ENCODE data around the gene B4GALT1. TPM values are rescaled to one million over a fixed set of nuclear protein-coding genes. Genes with fewer than 3 reads are reported as not detected.

The B4GALT1 gene
- total and polyA plus RNA-seq, 2 donors (not counting 3 experiments of a cell fraction or from before 2014, with no cell fraction given) = 61.4 to 66.5 TPM

DNA sequence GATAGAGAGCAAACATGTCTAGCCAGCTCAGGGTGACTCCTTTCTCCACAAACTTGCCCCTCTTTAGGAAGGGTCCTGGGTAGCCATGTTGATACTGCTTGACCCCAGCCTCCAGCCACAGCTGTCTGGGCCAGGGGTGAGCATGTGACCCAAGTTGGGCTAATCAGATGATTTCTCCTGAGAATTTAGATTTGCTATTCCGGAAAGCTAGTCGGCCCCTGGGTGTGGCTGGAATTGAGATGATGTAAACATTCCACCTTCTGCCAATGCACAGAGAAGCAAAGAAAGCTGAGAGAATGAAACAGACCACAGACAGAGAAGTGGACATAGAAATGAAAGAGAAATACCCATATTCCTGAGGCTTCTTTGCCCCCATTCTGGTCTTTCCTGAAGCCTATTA, 17.8 kb upstream of the B4GALT1 start:
- intact Hi-C loops (cut with micrococcal nuclease) = no loop called here
- peaks cover 3% of the 10 kb centered on the region for H3K4me1 ChIP-seq (ENCODE audit: control insufficient read depth, extremely low read depth, insufficient read depth, low read length)
- no peak overlapping the region for H3K27ac ChIP-seq (ENCODE audit: insufficient read depth, low read depth, low read length)
- no TSS peak for BruUV-seq (replicated peaks)
- no peak for TF ChIP-seq JUN (IDR thresholded peaks at IDR 0.05; ENCODE audit: borderline replicate concordance, insufficient read depth, insufficient read length, low read depth)
- TF ChIP-seq, protein P1, sequence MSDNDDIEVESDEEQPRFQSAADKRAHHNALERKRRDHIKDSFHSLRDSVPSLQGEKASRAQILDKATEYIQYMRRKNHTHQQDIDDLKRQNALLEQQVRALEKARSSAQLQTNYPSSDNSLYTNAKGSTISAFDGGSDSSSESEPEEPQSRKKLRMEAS (IDR thresholded peaks at IDR 0.05; ENCODE audit: insufficient read depth, insufficient read length) = no peak
- no peaks in the 10 kb centered on the region for H3K9me1 ChIP-seq (replicated peaks; ENCODE audit: control insufficient read depth, extremely low read depth, insufficient read depth, low read length)
- no peaks in the 10 kb centered on the region for H4K20me1 ChIP-seq (replicated peaks; ENCODE audit: control insufficient read depth, extremely low read depth, insufficient read depth, low read length)
- H3K4me2 ChIP-seq (ENCODE audit: insufficient read depth, low read length) = no peak overlapping the region
- dilution Hi-C loops (cut with MboI; ENCODE audit: extremely low pct_ligation_motif_present, low sequenced_read_pairs) = no loop called here
- FAIRE-seq = no peak
- no peak for DNase-seq (ENCODE audit: low read depth, low spot score)
- no peaks in the 10 kb centered on the region for H3K36me3 ChIP-seq (ENCODE audit: control insufficient read depth in 2 of 2, extremely low read depth in 1 of 2, insufficient read depth in 2 of 2, low read length in 2 of 2)
- H3K4me3 ChIP-seq (replicated peaks in 1 of 3; ENCODE audit: insufficient read depth in 1 of 3, low read depth in 1 of 3, low read length in 3 of 3) = no peak overlapping the region
- ChIA-PET CTCF (interaction anchor here (1.0 to 1.2 kb wide), 3 partner anchors 8 to 34 kb away, joined by 3 to 8 read pairs (median 4); no protein-coding TSS in a partner anchor), POLR2A (no interaction called here)
- H3K9ac ChIP-seq (replicated peaks; ENCODE audit: extremely low read depth, insufficient read depth, low read length) = no peak overlapping the region
- no peak overlapping the region for H2AFZ ChIP-seq (ENCODE audit: low read depth, low read length)
- H3K9me3 ChIP-seq (replicated peaks; ENCODE audit: control insufficient read depth, insufficient read depth, low read length) = no peaks in the 10 kb centered on the region
- peaks cover 9 to 13% of the 10 kb centered on the region in 2 experiments for H3K27me3 ChIP-seq (ENCODE audit: control insufficient read depth in 2 of 2, insufficient read depth in 2 of 2, low read length in 2 of 2)
- no peaks in the 10 kb centered on the region for H3K79me2 ChIP-seq (ENCODE audit: control insufficient read depth, insufficient read depth, low read length)

DNA sequence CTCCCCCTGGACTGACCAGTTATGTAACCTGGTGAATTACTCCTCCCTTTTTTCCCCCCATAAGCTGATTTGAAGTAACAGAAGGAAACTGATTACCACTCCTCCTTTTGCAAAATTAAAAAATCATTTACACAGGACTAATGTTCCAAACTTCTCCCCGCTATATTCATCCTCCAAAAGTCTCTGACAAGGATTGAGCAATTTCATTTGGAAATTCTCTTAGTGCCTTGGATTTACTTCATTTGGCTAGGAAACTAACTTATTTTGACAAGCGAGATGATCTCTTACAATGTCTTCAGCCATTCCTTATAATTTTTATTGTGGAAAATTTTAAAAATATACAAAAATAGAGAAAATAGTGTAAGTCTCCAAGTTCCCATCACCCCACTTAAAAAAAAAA, 15.4 kb upstream of the B4GALT1 start:
- H3K4me2 ChIP-seq (ENCODE audit: insufficient read depth, low read length) = no peak overlapping the region

More for the DNA sequence above, 15.4 kb upstream of the B4GALT1 start:
- Histone ChIP-seq H3K4me3 (replicated peaks in 1 of 3; ENCODE audit: insufficient read depth in 1 of 3, low read depth in 1 of 3, low read length in 3 of 3) (no peak overlapping the region), H3K4me1 (ENCODE audit: control insufficient read depth, extremely low read depth, insufficient read depth, low read length) (peaks cover 3% of the 10 kb centered on the region), H3K79me2 (ENCODE audit: control insufficient read depth, insufficient read depth, low read length) (no peaks in the 10 kb centered on the region), H3K27me3 (ENCODE audit: control insufficient read depth in 2 of 2, insufficient read depth in 2 of 2, low read length in 2 of 2) (peaks cover 0 to 3% of the 10 kb centered on the region in 2 experiments), H3K9ac (replicated peaks; ENCODE audit: extremely low read depth, insufficient read depth, low read length) (no peak overlapping the region), H3K36me3 (ENCODE audit: control insufficient read depth in 2 of 2, extremely low read depth in 1 of 2, insufficient read depth in 2 of 2, low read length in 2 of 2) (no peaks in the 10 kb centered on the region), H2AFZ (ENCODE audit: low read depth, low read length) (no peak overlapping the region), H4K20me1 (replicated peaks; ENCODE audit: control insufficient read depth, extremely low read depth, insufficient read depth, low read length) (no peaks in the 10 kb centered on the region), H3K9me1 (replicated peaks; ENCODE audit: control insufficient read depth, extremely low read depth, insufficient read depth, low read length) (no peaks in the 10 kb centered on the region), H3K9me3 (replicated peaks; ENCODE audit: control insufficient read depth, insufficient read depth, low read length) (no peaks in the 10 kb centered on the region), H3K27ac (ENCODE audit: insufficient read depth, low read depth, low read length) (no peak overlapping the region)
- dilution Hi-C loops (cut with MboI; ENCODE audit: extremely low pct_ligation_motif_present, low sequenced_read_pairs) (no loop called here), intact Hi-C loops (cut with micrococcal nuclease) (no loop called here)
- no peak for TF ChIP-seq POLR2A (IDR thresholded peaks at IDR 0.05; ENCODE audit: low read depth, low read length)
- no peak for TF ChIP-seq MYC (IDR thresholded peaks at IDR 0.05; ENCODE audit: low read depth, low read length)
- TF ChIP-seq FOS (IDR thresholded peaks at IDR 0.05; ENCODE audit: borderline replicate concordance, insufficient read depth, low read length) = no peak
- TF ChIP-seq, protein P1 (IDR thresholded peaks at IDR 0.05; ENCODE audit: insufficient read depth, insufficient read length) = no peak
- no peak for TF ChIP-seq POLR2AphosphoS5 (IDR thresholded peaks at IDR 0.05; ENCODE audit: insufficient read depth, low read depth, low read length)
- TF ChIP-seq, protein P2, sequence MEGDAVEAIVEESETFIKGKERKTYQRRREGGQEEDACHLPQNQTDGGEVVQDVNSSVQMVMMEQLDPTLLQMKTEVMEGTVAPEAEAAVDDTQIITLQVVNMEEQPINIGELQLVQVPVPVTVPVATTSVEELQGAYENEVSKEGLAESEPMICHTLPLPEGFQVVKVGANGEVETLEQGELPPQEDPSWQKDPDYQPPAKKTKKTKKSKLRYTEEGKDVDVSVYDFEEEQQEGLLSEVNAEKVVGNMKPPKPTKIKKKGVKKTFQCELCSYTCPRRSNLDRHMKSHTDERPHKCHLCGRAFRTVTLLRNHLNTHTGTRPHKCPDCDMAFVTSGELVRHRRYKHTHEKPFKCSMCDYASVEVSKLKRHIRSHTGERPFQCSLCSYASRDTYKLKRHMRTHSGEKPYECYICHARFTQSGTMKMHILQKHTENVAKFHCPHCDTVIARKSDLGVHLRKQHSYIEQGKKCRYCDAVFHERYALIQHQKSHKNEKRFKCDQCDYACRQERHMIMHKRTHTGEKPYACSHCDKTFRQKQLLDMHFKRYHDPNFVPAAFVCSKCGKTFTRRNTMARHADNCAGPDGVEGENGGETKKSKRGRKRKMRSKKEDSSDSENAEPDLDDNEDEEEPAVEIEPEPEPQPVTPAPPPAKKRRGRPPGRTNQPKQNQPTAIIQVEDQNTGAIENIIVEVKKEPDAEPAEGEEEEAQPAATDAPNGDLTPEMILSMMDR (IDR thresholded peaks at IDR 0.05; ENCODE audit: extremely low read depth in 1 of 2, insufficient read depth in 1 of 2, low read depth in 1 of 2, low read length in 2 of 2) = no peak
- TF ChIP-seq GATA2 (IDR thresholded peaks at IDR 0.05; ENCODE audit: insufficient read depth, insufficient read length, low read depth, low read length) = no peak
- no peak for TF ChIP-seq EZH2 (IDR thresholded peaks at IDR 0.05; ENCODE audit: borderline replicate concordance, low read depth, low read length, severe bottlenecking)
- no peak for TF ChIP-seq JUN (IDR thresholded peaks at IDR 0.05; ENCODE audit: borderline replicate concordance, insufficient read depth, insufficient read length, low read depth)
- DNase-seq (ENCODE audit: low read depth, low spot score) (no peak), FAIRE-seq (no peak)
- POLR2A ChIA-PET = no interaction called here
- CTCF ChIA-PET = no interaction called here
- BruUV-seq (replicated peaks) = no TSS peak

All from endothelial cell of umbilical vein (primary cell).